Stimulated activated CD4-positive, alpha-beta T cell treated with anti-CD3 and anti-CD28 coated beads, TNF-alpha, amount 100 ng/mL, for 1 hour (primary cell): Measurements from ENCODE around the gene RAMP3.

ENCODE experiments used
- DNase-seq, 3 donors: peaks; one replicate each; pipeline ENCODE4 v3.0.0-alpha.2; 2020; ENCODE audit warnings: low read depth in 3 of 3, low spot score in 1 of 3

The RAMP3 gene

GRCh38 chr7:45178241-45179225 lies 20.9 kb downstream of the RAMP3 start:
- no peak for DNase-seq

GRCh38 chr7:45179666-45180065 lies 22.1 kb downstream of the RAMP3 start:
- DNase-seq: no peak

- no peak for DNase-seq
Measured at GRCh38 chr7:45180084-45180986, 22.7 kb downstream of the RAMP3 start.

- DNase-seq: no peak
Measured at GRCh38 chr7:45181286-45181960, 23.8 kb downstream of the RAMP3 start.

DNA sequence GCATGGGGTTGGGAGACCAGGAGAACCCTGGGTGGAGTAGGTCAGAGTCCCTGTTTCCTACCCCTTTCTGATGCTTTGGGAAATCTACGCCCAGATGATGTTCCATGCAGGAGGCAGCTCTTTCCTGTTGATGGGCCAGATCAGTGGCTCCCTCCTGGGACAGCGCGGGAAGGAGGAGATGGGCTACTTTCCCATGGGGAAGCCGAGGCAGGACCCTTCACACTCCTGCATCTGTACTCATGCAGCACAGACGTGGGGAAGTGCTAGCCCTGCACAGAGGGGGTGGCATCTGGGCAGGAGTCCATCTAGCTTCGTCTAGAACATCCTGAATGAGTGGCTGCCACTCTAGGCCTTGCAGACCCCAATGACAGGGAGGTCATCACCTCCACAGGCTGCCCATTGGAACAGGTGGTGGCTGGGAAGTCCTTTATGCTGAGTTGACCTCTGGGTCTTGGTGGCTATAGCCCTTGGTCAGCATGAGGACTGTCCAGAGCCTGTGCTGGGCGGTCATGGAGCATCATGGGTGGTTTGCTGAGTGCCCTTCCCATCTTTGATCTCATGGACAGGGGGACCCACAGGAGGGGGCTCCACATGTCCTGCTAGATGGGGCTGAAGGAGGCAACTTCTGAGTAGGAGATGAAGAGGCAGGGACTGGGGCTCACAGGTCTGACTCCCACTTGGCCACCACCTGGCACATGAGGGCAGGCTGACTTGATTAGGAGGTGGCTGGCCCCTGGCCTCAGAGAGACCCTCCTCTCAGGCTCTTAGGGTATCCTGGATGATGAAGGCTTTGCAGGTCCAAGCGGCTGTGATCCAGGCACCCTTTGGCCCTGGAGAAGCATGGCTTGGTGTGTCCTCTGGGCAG lies 24.6 kb downstream of the RAMP3 start:
- no peak for DNase-seq

DNA sequence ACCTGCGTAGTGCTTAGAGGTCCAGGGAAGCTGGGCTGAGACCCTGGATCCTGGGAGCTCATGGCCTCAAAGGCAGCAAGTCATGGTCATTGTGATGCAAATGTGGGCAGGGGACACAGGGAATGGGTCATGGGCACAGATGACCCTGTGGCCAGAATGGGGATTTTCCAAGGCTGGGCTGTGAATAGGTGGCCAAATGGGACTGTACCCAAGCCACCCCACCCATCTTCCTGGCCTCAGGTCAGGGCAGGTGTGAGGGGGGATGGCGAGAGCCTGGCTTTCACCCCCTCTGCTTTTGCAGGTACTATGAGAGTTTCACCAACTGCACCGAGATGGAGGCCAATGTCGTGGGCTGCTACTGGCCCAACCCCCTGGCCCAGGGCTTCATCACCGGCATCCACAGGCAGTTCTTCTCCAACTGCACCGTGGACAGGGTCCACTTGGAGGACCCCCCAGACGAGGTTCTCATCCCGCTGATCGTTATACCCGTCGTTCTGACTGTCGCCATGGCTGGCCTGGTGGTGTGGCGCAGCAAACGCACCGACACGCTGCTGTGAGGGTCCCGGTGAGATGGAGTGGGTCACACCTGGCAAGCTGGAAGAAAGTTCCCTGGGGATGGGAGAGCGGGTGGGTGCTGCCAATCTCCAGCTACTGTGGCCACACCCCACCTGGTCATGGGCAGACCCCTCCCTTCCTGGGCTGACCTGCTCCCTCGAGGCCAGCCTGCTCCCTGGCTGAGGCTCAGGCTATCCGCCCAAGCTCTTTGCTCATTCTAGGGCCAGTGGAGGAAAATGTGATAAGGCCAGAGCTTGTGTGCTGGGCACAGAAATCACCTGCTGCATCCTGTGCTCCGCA lies 25.5 kb downstream of the RAMP3 start:
- no peak for DNase-seq

GRCh38 chr7:45183711-45184210 lies 26.2 kb downstream of the RAMP3 start:
- no peak for DNase-seq

- no peak for DNase-seq
Measured at GRCh38 chr7:45184326-45185027, 26.9 kb downstream of the RAMP3 start.

DNA sequence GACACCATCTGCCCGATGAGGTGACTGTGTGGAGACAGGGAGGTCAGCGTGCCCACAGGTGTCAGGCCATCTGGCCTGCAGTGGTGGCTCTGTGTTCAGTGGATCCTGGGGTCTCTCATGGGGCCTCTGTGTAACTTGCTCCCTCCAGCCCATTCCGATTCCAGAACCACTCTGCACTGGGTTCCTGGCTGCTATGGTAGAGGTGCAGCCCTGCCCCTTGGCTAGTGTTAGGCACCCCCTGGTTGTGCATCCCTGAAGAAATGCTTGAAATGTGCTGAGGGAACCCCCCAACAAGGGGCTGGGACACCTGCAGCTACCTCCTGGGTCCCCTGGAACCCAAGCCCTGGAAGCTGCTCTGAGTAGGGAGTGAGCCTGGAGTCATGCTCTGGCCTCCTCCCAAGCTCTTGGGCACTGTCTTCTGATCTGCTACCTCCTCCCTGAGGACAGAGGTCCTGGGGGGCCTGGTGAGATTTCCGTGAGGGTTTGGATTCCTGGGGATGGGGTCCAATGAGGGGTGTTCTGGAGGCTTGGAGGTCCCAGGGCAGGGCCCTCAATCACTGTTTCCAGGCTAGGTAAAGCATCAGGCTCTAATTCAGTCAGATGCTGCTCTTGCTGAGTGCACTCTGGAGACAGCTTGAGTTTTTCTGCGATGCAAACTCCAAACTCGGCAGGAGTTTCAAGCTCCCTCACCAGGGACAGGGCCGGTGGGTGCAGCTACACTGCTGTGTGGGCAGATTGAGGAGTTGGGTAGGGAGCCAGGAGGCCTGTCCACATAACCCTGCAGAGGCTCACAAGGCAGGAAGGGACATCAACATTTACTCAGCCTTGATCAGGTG lies 27.7 kb downstream of the RAMP3 start:
- no peak for DNase-seq

DNA sequence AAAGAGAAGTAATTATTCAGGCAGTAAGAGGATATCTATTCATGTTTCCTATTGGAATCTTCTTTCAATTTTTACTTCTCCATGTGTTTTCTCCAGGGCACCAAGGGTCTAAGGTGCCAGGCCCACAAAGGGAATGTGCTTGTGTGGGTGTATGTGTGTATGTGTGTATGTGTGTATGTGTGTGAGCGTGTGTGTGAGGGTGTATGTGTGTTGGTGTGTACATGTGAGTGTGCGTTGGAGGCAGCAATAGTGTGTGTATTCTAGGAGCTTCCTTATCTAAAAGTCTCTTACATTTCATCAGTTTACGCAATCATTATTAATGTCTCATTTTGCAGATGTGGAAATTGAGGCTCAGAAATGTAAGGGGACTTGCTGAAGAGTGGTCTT lies 28.3 kb downstream of the RAMP3 start:
- DNase-seq: no peak

- no peak for DNase-seq
Measured at GRCh38 chr7:45186261-45186813, 28.7 kb downstream of the RAMP3 start.

GRCh38 chr7:45187089-45187945 lies 29.7 kb downstream of the RAMP3 start:
- no peak for DNase-seq

- DNase-seq: no peak
Measured at GRCh38 chr7:45187946-45188411, 30.4 kb downstream of the RAMP3 start.

- DNase-seq: no peak
Measured at GRCh38 chr7:45188736-45189135, 31.1 kb downstream of the RAMP3 start.

DNA sequence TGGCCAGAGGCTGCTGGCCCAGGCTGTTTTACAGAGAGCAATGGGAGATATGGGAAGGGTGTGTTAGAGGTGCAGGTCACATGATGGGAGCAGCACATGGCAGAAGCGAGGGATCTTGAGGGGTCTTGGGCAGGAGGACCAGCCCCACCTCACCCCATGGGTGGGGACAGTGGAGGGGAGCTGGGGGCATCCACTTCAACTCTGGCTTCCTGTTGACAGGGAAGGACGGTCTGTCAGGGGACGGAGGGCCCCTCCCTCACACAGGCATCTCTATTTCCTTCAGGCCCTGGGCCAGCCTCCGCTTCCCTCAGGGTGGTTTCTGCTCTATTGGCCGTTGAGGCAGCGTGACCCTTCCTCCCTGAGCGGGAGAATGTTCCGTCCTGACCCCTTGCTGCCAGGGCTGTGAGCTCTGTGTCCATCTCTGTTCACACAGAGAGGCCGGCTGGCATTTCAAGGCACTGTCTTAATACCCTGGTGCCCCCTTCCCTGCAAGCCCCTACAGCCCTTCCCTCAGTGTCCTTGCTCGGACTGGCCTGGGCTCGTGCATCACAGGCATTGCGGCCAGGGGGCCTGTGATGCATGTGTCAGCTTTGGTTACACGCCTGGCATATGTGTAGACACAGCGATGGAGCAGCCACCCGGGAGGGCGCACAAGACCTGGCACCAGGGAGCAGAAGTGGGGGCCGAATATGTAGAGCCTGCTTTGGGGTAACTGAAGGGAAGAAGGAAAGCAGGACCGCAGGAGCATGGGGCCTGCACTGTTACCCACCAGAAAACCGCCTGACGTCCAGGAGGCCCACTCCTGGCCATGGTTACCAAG lies 31.8 kb downstream of the RAMP3 start:
- DNase-seq: no peak
